HG02938 (cell line): ENCODE data around the gene SLC7A10.

Source experiments
- ATAC-seq: cut with Tn5 transposase; IDR thresholded peaks from one replicate; pipeline ENCODE4 v1.9.1; 2021; ENCODE audit warnings: mild to moderate bottlenecking, moderate library complexity; ENCODE audit not compliant: unreplicated experiment

Gene SLC7A10

GRCh38 chr19:33225458-33225926 is at the start of gene SLC7A10:
TSS of gene SLC7A10 (minus strand) at chr19:33225850. CDS start at chr19:33225703, 147 bp downstream.
- ATAC-seq: no peak

GRCh38 chr19:33274663-33275558 is 49.3 kb upstream of the SLC7A10 start:
- no peak for ATAC-seq

- no peak for ATAC-seq
Measured at GRCh38 chr19:33273881-33274662, 48.4 kb upstream of the SLC7A10 start.

GRCh38 chr19:33273065-33273736 is 47.6 kb upstream of the SLC7A10 start:
- ATAC-seq: no peak

GRCh38 chr19:33271246-33272021 is 45.8 kb upstream of the SLC7A10 start:
- no peak for ATAC-seq

- ATAC-seq: no peak
Measured at GRCh38 chr19:33270769-33271168, 45.1 kb upstream of the SLC7A10 start.

- ATAC-seq: no peak
Measured at GRCh38 chr19:33269016-33269415, 43.4 kb upstream of the SLC7A10 start.

- ATAC-seq: no peak
Measured at GRCh38 chr19:33268162-33268991, 42.7 kb upstream of the SLC7A10 start.

- ATAC-seq: no peak
Measured at GRCh38 chr19:33267706-33268105, 42.1 kb upstream of the SLC7A10 start.

GRCh38 chr19:33266974-33267484 is 41.4 kb upstream of the SLC7A10 start:
- no peak for ATAC-seq

GRCh38 chr19:33264881-33265445 is 39.3 kb upstream of the SLC7A10 start:
- ATAC-seq: no peak

- no peak for ATAC-seq
Measured at GRCh38 chr19:33263325-33264023, 37.8 kb upstream of the SLC7A10 start.

- no peak for ATAC-seq
Measured at GRCh38 chr19:33261511-33262189, 36.0 kb upstream of the SLC7A10 start.

GRCh38 chr19:33260628-33261418 is 35.2 kb upstream of the SLC7A10 start:
- no peak for ATAC-seq

GRCh38 chr19:33259539-33259938 is 33.9 kb upstream of the SLC7A10 start:
- no peak for ATAC-seq

- ATAC-seq: no peak
Measured at GRCh38 chr19:33257828-33258227, 32.2 kb upstream of the SLC7A10 start.

- ATAC-seq: no peak
Measured at GRCh38 chr19:33256261-33256660, 30.6 kb upstream of the SLC7A10 start.
